Testis (tissue), 2 donors: Measurements from ENCODE around the gene CLDND2.

Source experiments
- CTCF ChIP-seq, 3 experiments: fragments of 450-650 bp in 2 of 3; fragments of 200-600 bp in 1 of 3; sonication (generic) in 1 of 3; IDR thresholded peaks; one replicate each; pipeline ENCODE4 v1.5.1; 2016 to 2019; ENCODE audit warnings: antibody characterized with exemption in 3 of 3, mild to moderate bottlenecking in 2 of 3, moderate library complexity in 1 of 3
- POLR2A ChIP-seq: fragments of 450-650 bp; IDR thresholded peaks from one replicate; pipeline ENCODE4 v1.6.1; 2017; ENCODE audit warnings: antibody characterized with exemption, mild to moderate bottlenecking, moderate library complexity

GRCh38 chr19:51380379-51380778 lies 11.6 kb upstream of the CLDND2 start:
- TF ChIP-seq POLR2A: no peak
- TF ChIP-seq CTCF (IDR thresholded peaks at IDR 0.05): no peak
